Keratinocyte (primary cell): ENCODE measurements around the gene PNLIPRP3. TPM values are rescaled to one million over a fixed set of nuclear protein-coding genes. Genes with fewer than 3 reads are reported as not detected.

Source experiments
- DNase-seq: peaks from one replicate; pipeline ENCODE4 v3.0.0-alpha.2; 2011; ENCODE audit warnings: low read depth, missing footprints, low spot score
- FAIRE-seq: peaks from 2 replicates; lab custom pipeline; 2011; peaks lifted over from hg19 to GRCh38; lab: Jason Lieb, UNC
- H2AFZ ChIP-seq: 2 replicates; pipeline ENCODE4 v1.6.0; 2012; ENCODE audit warnings: low read length, control low read depth, inconsistent platforms; ENCODE audit not compliant: control insufficient read depth
- H3K27ac ChIP-seq: 2 replicates; pipeline ENCODE4 v1.5.1; 2011; ENCODE audit warnings: low read length; ENCODE audit not compliant: control insufficient read depth, insufficient read depth
- H3K27me3 ChIP-seq: 3 replicates; pipeline ENCODE4 v1.6.0; 2011; ENCODE audit warnings: low read length; ENCODE audit not compliant: control insufficient read depth, insufficient read depth; ENCODE audit errors: extremely low read depth
- H3K36me3 ChIP-seq, 2 experiments: 2 replicates in 1 of 2; 3 replicates in 1 of 2; pipeline ENCODE4 v1.5.1; 2011; ENCODE audit warnings: low read length in 2 of 2, mild to moderate bottlenecking in 1 of 2; ENCODE audit not compliant: control insufficient read depth in 2 of 2, insufficient read depth in 2 of 2; ENCODE audit errors: extremely low read depth in 1 of 2
- H3K4me1 ChIP-seq: 3 replicates; pipeline ENCODE4 v1.5.1; 2011; ENCODE audit warnings: low read length; ENCODE audit not compliant: control insufficient read depth, insufficient read depth; ENCODE audit errors: extremely low read depth
- H3K4me2 ChIP-seq: 3 replicates; pipeline ENCODE4 v1.6.0; 2011; ENCODE audit warnings: low read depth, low read length; ENCODE audit not compliant: control insufficient read depth, insufficient read depth; ENCODE audit errors: extremely low read depth
- H3K4me3 ChIP-seq, 3 experiments: fragments of 200-600 bp in 1 of 3; sonication (generic) in 1 of 3; 2 replicates in 2 of 3; 3 replicates in 1 of 3; pipeline ENCODE4 v1.5.1; 2011 to 2016; ENCODE audit warnings: low read length in 3 of 3, mild to moderate bottlenecking in 3 of 3, control low read depth in 2 of 3, inconsistent platforms in 1 of 3, low read depth in 1 of 3, mixed read lengths in 1 of 3, mixed run types in 1 of 3, moderate library complexity in 1 of 3; ENCODE audit not compliant: control insufficient read depth in 2 of 3, insufficient read depth in 2 of 3; ENCODE audit errors: extremely low read depth in 1 of 3
- H3K79me2 ChIP-seq: 2 replicates; pipeline ENCODE4 v1.6.0; 2012; ENCODE audit warnings: low read length; ENCODE audit not compliant: control insufficient read depth, insufficient read depth
- H3K9ac ChIP-seq: 3 replicates; pipeline ENCODE4 v1.6.0; 2011; ENCODE audit warnings: low read length; ENCODE audit not compliant: control insufficient read depth, insufficient read depth; ENCODE audit errors: extremely low read depth
- H3K9me1 ChIP-seq: 3 replicates; pipeline ENCODE4 v1.6.0; 2011; ENCODE audit warnings: low read length; ENCODE audit not compliant: control insufficient read depth, insufficient read depth; ENCODE audit errors: extremely low read depth
- H3K9me3 ChIP-seq: 2 replicates; pipeline ENCODE4 v1.5.1; 2012; ENCODE audit warnings: low read depth, low read length; ENCODE audit not compliant: control insufficient read depth
- H4K20me1 ChIP-seq: 3 replicates; pipeline ENCODE4 v1.6.0; 2011; ENCODE audit warnings: low read length; ENCODE audit not compliant: control insufficient read depth, insufficient read depth; ENCODE audit errors: extremely low read depth
- CTCF ChIP-seq, 3 experiments: IDR thresholded peaks in 1 of 3; conservative IDR thresholded peaks in 1 of 3; optimal IDR thresholded peaks in 1 of 3; 2 replicates in 2 of 3; 3 replicates in 1 of 3; pipeline versions ENCODE3 to v1.5.1; 2011; ENCODE audit warnings: low read length in 3 of 3, mild to moderate bottlenecking in 3 of 3, moderate library complexity in 2 of 3, control low read depth in 1 of 3, inconsistent platforms in 1 of 3; ENCODE audit not compliant: insufficient read depth in 2 of 3; ENCODE audit errors: extremely low read depth in 1 of 3
- EZH2 ChIP-seq: IDR thresholded peaks from one replicate; pipeline ENCODE4 v1.6.1; 2012; ENCODE audit warnings: inconsistent platforms, mild to moderate bottlenecking, low read length, moderate library complexity
- dilution Hi-C: fragments of 300-500 bp; cut with MboI; formaldehyde crosslinking; loops from one replicate; pipeline ENCODE4 v1.7.0; 2020; ENCODE audit warnings: low sequenced_read_pairs; ENCODE audit not compliant: extremely low pct_ligation_motif_present
- polyA plus RNA-seq, 5 experiments: library from polyadenylated mRNA; depleted of rRNA in 3 of 5; stranded (reverse) in 3 of 5; stranded (forward) in 1 of 5; unstranded in 1 of 5; fragments of >200 nt; gene quantifications; 1 replicate in 1 of 5; 2 replicates in 3 of 5; 3 replicates in 1 of 5; pipeline versions ENCODE4 v1.2.1 to v1.2.3, GENCODE V29; 2011 to 2012; ENCODE audit warnings: missing spikeins in 2 of 5, low read depth in 1 of 5, low replicate concordance in 1 of 5

PNLIPRP3 gene
- polyA plus RNA-seq, 1 donor (not counting 4 experiments of a cell fraction or from before 2014, with no cell fraction given): 117 TPM

- Histone ChIP-seq H3K9ac (peak overlapping the region; percentile 90), H3K4me1 (peaks cover 42% of the 10 kb centered on the region), H4K20me1 (no peaks in the 10 kb centered on the region), H3K4me2 (peak overlapping the region; percentile 94), H3K36me3 (peaks cover 5 to 20% of the 10 kb centered on the region in 2 experiments), H2AFZ (no peak overlapping the region), H3K9me1 (no peaks in the 10 kb centered on the region), H3K9me3 (no peaks in the 10 kb centered on the region), H3K27ac (peak overlapping the region; percentile 98), H3K79me2 (peaks cover 72% of the 10 kb centered on the region), H3K27me3 (no peaks in the 10 kb centered on the region), H3K4me3 (peak overlapping the region; percentile 63 to 87 (median 79))
- TF ChIP-seq CTCF (optimal IDR thresholded peaks at IDR 0.05 in 1 of 3, IDR thresholded peaks at IDR 0.05 in 1 of 3, conservative IDR thresholded peaks at IDR 0.05 in 1 of 3; ENCODE audit: extremely low read depth in 1 of 3, insufficient read depth in 2 of 3, low read length in 3 of 3): no peak
- TF ChIP-seq EZH2: no peak
- dilution Hi-C loops: no loop called here
- FAIRE-seq: peak; percentile 92
- DNase-seq: no peak
These were observed 2.6 kb downstream of the PNLIPRP3 start for GRCh38 chr10:116430288-116430687.

- no peaks in the 10 kb centered on the region for H3K9me1 ChIP-seq
- H3K27ac ChIP-seq: no peak overlapping the region
- peaks cover 85% of the 10 kb centered on the region for H3K79me2 ChIP-seq
- no peak for DNase-seq
- H3K4me2 ChIP-seq: peak overlapping the region; percentile 94
- H2AFZ ChIP-seq: no peak overlapping the region
- no peaks in the 10 kb centered on the region for H3K27me3 ChIP-seq
- FAIRE-seq: peak; percentile 59
- no peaks in the 10 kb centered on the region for H4K20me1 ChIP-seq
- peak overlapping the region in 2 of 3 experiments; percentile 56 to 87 for H3K4me3 ChIP-seq
- H3K9me3 ChIP-seq: no peaks in the 10 kb centered on the region
- dilution Hi-C loops: no loop called here
- peaks cover 5 to 24% of the 10 kb centered on the region in 2 experiments for H3K36me3 ChIP-seq
- TF ChIP-seq EZH2: no peak
- TF ChIP-seq CTCF (optimal IDR thresholded peaks at IDR 0.05 in 1 of 3, IDR thresholded peaks at IDR 0.05 in 1 of 3, conservative IDR thresholded peaks at IDR 0.05 in 1 of 3; ENCODE audit: extremely low read depth in 1 of 3, insufficient read depth in 2 of 3, low read length in 3 of 3): no peak
- no peak overlapping the region for H3K9ac ChIP-seq
- H3K4me1 ChIP-seq: peaks cover 44% of the 10 kb centered on the region
These were observed 4.0 kb downstream of the PNLIPRP3 start for GRCh38 chr10:116431598-116431997.
